Activated CD8-positive, alpha-beta T cell treated with anti-CD3 and anti-CD28 coated beads for 36 hours (primary cell): ENCODE data around the gene WDSUB1. TPM values are rescaled to one million over a fixed set of nuclear protein-coding genes. Genes with fewer than 3 reads are reported as not detected.
A peak's percentile ranks its signal among the peaks of the same experiment; 100 is the strongest.

Source experiments
- ATAC-seq: fragments of 200-7000 bp; cut with Tn5 transposase; one replicate; pipeline ENCODE4 v1.10.0; 2021; ENCODE audit warnings: mild to moderate bottlenecking, moderate library complexity
- CTCF ChIA-PET: fragments of 350-600 bp; sonication (Branson Sonifier 250); formaldehyde crosslinking; loops from one replicate; lab custom pipeline; 2021; ENCODE audit warnings: antibody characterized with exemption; lab: Charles Lee
- POLR2A ChIA-PET: fragments of 350-600 bp; sonication (Branson Sonifier 250); formaldehyde crosslinking; loops from one replicate; lab custom pipeline; 2021; ENCODE audit warnings: antibody characterized with exemption; lab: Charles Lee
- DNase-seq: peaks from one replicate; pipeline ENCODE4 v3.0.0-alpha.2; 2020
- H3K27ac Mint-ChIP-seq: one replicate; pipeline ENCODE4 v1.8.0; 2021; ENCODE audit warnings: mild to moderate bottlenecking, mixed read lengths
- H3K27me3 Mint-ChIP-seq: one replicate; pipeline ENCODE4 v1.8.0; 2021; ENCODE audit warnings: mixed read lengths
- H3K36me3 Mint-ChIP-seq: one replicate; pipeline ENCODE4 v1.8.0; 2021; ENCODE audit warnings: low read depth, mixed read lengths
- H3K4me1 Mint-ChIP-seq: one replicate; pipeline ENCODE4 v1.8.0; 2021; ENCODE audit warnings: low read depth, mixed read lengths
- H3K4me3 Mint-ChIP-seq: one replicate; pipeline ENCODE4 v1.8.0; 2021; ENCODE audit warnings: mild to moderate bottlenecking, moderate library complexity, mixed read lengths
- H3K9me3 Mint-ChIP-seq: one replicate; pipeline ENCODE4 v1.8.0; 2021; ENCODE audit warnings: mixed read lengths
- CTCF ChIP-seq: fragments of 200-600 bp; IDR thresholded peaks from one replicate; pipeline ENCODE4 v1.8.0; 2022; ENCODE audit warnings: antibody characterized with exemption, mild to moderate bottlenecking
- intact Hi-C: fragments of 100-400 bp; cut with micrococcal nuclease; formaldehyde crosslinking; loops from one replicate; pipeline ENCODE4 v1.10.0; 2022
- total RNA-seq, 2 experiments: library from RNA; stranded (reverse); gene quantifications; one replicate each; pipeline ENCODE4 v1.2.3, GENCODE V29; 2021

Gene WDSUB1
- total RNA-seq, 2 experiments from 2014 or later = 6.8 to 8.6 TPM

DNA sequence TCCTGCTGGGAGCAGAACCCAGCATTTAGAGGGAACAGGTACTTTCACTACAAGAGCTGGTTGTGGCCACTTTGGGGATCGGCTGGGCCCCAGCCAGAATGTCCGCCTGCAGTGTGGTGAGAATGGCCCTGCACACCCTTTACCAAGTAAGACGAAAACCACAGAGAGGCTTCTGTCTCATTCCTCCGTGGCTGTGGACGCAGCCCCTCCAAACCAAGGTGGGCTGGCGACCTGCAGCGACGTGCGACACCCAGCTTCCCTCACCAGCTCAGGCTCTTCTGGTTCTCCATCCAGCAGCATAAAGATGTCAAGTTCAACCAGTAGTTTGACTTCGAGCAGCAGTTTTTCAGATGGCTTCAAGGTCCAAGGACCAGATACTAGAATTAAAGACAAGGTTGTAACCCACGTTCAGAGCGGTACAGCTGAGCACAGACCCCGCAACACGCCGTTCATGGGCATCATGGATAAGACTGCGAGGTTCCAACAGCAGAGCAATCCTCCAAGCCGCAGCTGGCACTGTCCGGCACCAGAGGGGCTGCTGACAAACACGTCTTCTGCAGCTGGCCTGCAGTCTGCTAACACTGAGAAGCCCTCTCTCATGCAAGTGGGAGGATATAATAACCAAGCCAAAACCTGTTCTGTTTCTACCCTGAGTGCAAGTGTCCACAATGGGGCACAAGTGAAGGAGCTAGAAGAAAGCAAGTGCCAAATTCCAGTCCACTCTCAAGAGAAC is 56.2 kb downstream of the WDSUB1 start:
- TF ChIP-seq CTCF = no peak
- Mint-ChIP-seq H3K36me3 (peaks cover 10% of the 10 kb centered on the region), H3K4me1 (peaks cover 32% of the 10 kb centered on the region), H3K4me3 (no peak overlapping the region), H3K9me3 (no peaks in the 10 kb centered on the region), H3K27ac (no peak overlapping the region), H3K27me3 (no peaks in the 10 kb centered on the region)
- ChIA-PET CTCF (no interaction called here), POLR2A (no interaction called here)
- ATAC-seq (no peak), DNase-seq (no peak)
- intact Hi-C loops = no loop called here

- ATAC-seq = no peak
- ChIA-PET POLR2A (no interaction called here), CTCF (no interaction called here)
- intact Hi-C loops = no loop called here
- H3K36me3 Mint-ChIP-seq = peaks cover 6% of the 10 kb centered on the region
- H3K27me3 Mint-ChIP-seq = no peaks in the 10 kb centered on the region
- no peaks in the 10 kb centered on the region for H3K9me3 Mint-ChIP-seq
- H3K4me1 Mint-ChIP-seq = peaks cover 34% of the 10 kb centered on the region
- TF ChIP-seq CTCF = no peak
- H3K4me3 Mint-ChIP-seq = no peak overlapping the region
- no peak for DNase-seq
- H3K27ac Mint-ChIP-seq = no peak overlapping the region
These were observed 56.9 kb downstream of the WDSUB1 start for GRCh38 chr2:159229476-159230144.

- H3K4me3 Mint-ChIP-seq = no peak overlapping the region
- intact Hi-C loops = no loop called here
- no peak for TF ChIP-seq CTCF
- CTCF ChIA-PET = interaction anchor here (1.1 kb wide), 2 partner anchors 19 to 740 kb away, joined by 3 to 5 read pairs; no protein-coding TSS in a partner anchor
- H3K27me3 Mint-ChIP-seq = no peaks in the 10 kb centered on the region
- DNase-seq (no peak), ATAC-seq (no peak)
- POLR2A ChIA-PET = interaction anchor here (1.5 kb wide), 1 partner anchor 43 kb away, joined by 3 read pairs; no protein-coding TSS in a partner anchor
- peaks cover 5% of the 10 kb centered on the region for H3K36me3 Mint-ChIP-seq
- H3K4me1 Mint-ChIP-seq = peaks cover 34% of the 10 kb centered on the region
- H3K9me3 Mint-ChIP-seq = no peaks in the 10 kb centered on the region
- H3K27ac Mint-ChIP-seq = no peak overlapping the region
These were observed 58.4 kb downstream of the WDSUB1 start for GRCh38 chr2:159228081-159228581.

- Mint-ChIP-seq H3K9me3 (no peaks in the 10 kb centered on the region), H3K36me3 (peaks cover 3% of the 10 kb centered on the region), H3K4me3 (no peak overlapping the region), H3K4me1 (peaks cover 34% of the 10 kb centered on the region), H3K27ac (no peak overlapping the region), H3K27me3 (no peaks in the 10 kb centered on the region)
- DNase-seq (peak; percentile 55), ATAC-seq (no peak)
- ChIA-PET POLR2A (no interaction called here), CTCF (interaction anchor here (1.1 kb wide), 2 partner anchors 18 to 741 kb away, joined by 3 to 5 read pairs; no protein-coding TSS in a partner anchor)
- no peak for TF ChIP-seq CTCF
- intact Hi-C loops = no loop called here
These were observed 59.0 kb downstream of the WDSUB1 start for GRCh38 chr2:159227467-159227866.
